Measurements from ENCODE around the gene HPD.

DNA sequence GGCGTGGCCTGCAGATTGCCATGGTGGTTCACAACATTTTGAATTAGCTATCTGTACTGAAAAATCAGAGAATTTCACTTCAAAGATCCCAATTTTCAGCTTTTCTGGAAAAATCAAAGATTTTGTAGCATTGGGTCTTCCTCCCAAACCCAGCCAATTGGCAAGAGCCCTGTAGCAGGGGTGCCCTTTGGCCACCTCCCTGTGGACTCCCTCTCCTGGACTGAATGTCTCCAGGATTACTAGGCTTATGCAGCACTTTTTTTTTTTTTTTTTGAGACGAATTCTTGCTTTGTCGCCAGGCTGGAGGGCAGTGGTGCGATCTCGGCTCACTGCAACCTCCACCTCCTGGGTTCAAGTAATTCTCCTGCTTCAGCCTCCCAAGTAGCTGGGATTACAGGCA is 39.6 kb upstream of the HPD start:
- TF ChIP-seq POLR2A (IDR thresholded peaks at IDR 0.05; ENCODE audit: low read length) (no peak), GATA1 (IDR thresholded peaks at IDR 0.05; ENCODE audit: low read depth, low read length) (no peak)

Data from erythroblast (primary cell).